Stimulated activated naive B cell treated with anti-CD40 and anti-IgM and Interleukin-4, amounts not matched to agents 10 μg/mL and 1 μg/mL and 100 μg/mL, for 72 hours (primary cell): Measurements from ENCODE around the gene ARNT2.
A peak's percentile ranks its signal among the peaks of the same experiment; 100 is the strongest.
"Not testable (repeated sequence)": the region's sequence is repeated elsewhere in the genome, so short reads cannot be mapped to it uniquely, and the experiment has no call there.

Experiments used
- ATAC-seq, 2 donors: fragments of 150-1000 bp; cut with Tn5 transposase; replicated peaks; 2 replicates each; pipeline ENCODE4 v1.10.0; 2021; ENCODE audit warnings: moderate library complexity in 1 of 2
- DNase-seq: peaks from one replicate; pipeline ENCODE4 v3.0.0; 2021
- H3K27ac Mint-ChIP-seq: one replicate; pipeline ENCODE4 v1.8.0; 2022; ENCODE audit warnings: mild to moderate bottlenecking, mixed read lengths
- H3K27me3 Mint-ChIP-seq, 2 donors: one replicate each; pipeline ENCODE4 v1.8.0; 2022; ENCODE audit warnings: mixed read lengths in 2 of 2
- H3K36me3 Mint-ChIP-seq, 2 donors: one replicate each; pipeline ENCODE4 v1.8.0; 2022; ENCODE audit warnings: mixed read lengths in 2 of 2, mild to moderate bottlenecking in 1 of 2
- H3K4me1 Mint-ChIP-seq, 2 donors: one replicate each; pipeline ENCODE4 v1.8.0; 2022; ENCODE audit warnings: mixed read lengths in 2 of 2, mild to moderate bottlenecking in 1 of 2
- H3K4me3 Mint-ChIP-seq, 2 donors: one replicate each; pipeline ENCODE4 v1.8.0; 2022; ENCODE audit warnings: mild to moderate bottlenecking in 2 of 2, mixed read lengths in 2 of 2, moderate library complexity in 1 of 2
- H3K9me3 Mint-ChIP-seq, 2 donors: one replicate each; pipeline ENCODE4 v1.8.0; 2022; ENCODE audit warnings: mixed read lengths in 2 of 2, mild to moderate bottlenecking in 1 of 2

Gene ARNT2

GRCh38 chr15:80629355-80629754 is 225.2 kb downstream of the ARNT2 start:
- no peak overlapping the region for H3K4me3 Mint-ChIP-seq
- no peaks in the 10 kb centered on the region for H3K4me1 Mint-ChIP-seq
- no peaks in the 10 kb centered on the region for H3K36me3 Mint-ChIP-seq
- DNase-seq, result no peak
- no peak for ATAC-seq
- H3K27me3 Mint-ChIP-seq, result peaks cover 3 to 15% of the 10 kb centered on the region in 2 donors
- no peaks in the 10 kb centered on the region for H3K9me3 Mint-ChIP-seq
- H3K27ac Mint-ChIP-seq, result no peak overlapping the region

- H3K9me3 Mint-ChIP-seq, result no peaks in the 10 kb centered on the region
- no peak for DNase-seq
- H3K27me3 Mint-ChIP-seq, result peaks cover 7 to 15% of the 10 kb centered on the region in 2 donors
- H3K27ac Mint-ChIP-seq, result no peak overlapping the region
- H3K4me3 Mint-ChIP-seq, result no peak overlapping the region
- ATAC-seq, result no peak
- H3K36me3 Mint-ChIP-seq, result no peaks in the 10 kb centered on the region
- H3K4me1 Mint-ChIP-seq, result no peaks in the 10 kb centered on the region
Observed at GRCh38 chr15:80630981-80631380, 226.8 kb downstream of the ARNT2 start.

- Mint-ChIP-seq H3K27ac (no peak overlapping the region), H3K36me3 (no peaks in the 10 kb centered on the region), H3K9me3 (no peaks in the 10 kb centered on the region), H3K4me1 (no peaks in the 10 kb centered on the region), H3K4me3 (no peak overlapping the region), H3K27me3 (peaks cover 0 to 7% of the 10 kb centered on the region in 2 donors)
- ATAC-seq, result no peak
- DNase-seq, result no peak
Observed at GRCh38 chr15:80633221-80633620, 229.0 kb downstream of the ARNT2 start.

DNA sequence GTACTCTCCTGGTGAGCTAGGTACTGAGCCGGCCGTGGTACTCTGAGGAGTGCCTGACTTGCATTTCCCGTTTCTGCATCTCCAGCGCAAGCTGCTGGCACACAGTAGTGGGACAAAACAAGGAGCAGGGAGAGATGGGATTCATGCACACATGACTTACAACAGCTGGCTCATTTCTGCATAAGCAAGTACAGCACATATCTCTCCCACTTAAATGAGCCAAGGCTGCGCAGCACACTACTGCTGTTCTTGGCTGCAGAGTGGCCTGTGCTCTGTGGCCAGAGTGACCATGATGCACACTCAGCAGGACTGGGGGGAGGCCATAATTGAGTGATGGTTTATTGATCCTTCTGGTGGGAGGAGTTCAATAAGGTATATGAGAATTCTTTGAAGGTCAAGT is 231.8 kb downstream of the ARNT2 start:
- Mint-ChIP-seq H3K9me3 (peaks cover 3 to 6% of the 10 kb centered on the region in 2 donors), H3K27me3 (peaks cover 2 to 13% of the 10 kb centered on the region in 2 donors), H3K27ac (no peak overlapping the region), H3K4me3 (no peak overlapping the region), H3K4me1 (no peaks in the 10 kb centered on the region), H3K36me3 (no peaks in the 10 kb centered on the region)
- DNase-seq (no peak), ATAC-seq (no peak)

GRCh38 chr15:80636675-80637074 is 232.5 kb downstream of the ARNT2 start:
- H3K27ac Mint-ChIP-seq, result no peak overlapping the region

GRCh38 chr15:80637747-80638146 is 233.6 kb downstream of the ARNT2 start:
- no peak overlapping the region for H3K4me3 Mint-ChIP-seq
- DNase-seq, result no peak
- H3K4me1 Mint-ChIP-seq, result no peaks in the 10 kb centered on the region
- H3K9me3 Mint-ChIP-seq, result peaks cover 6 to 9% of the 10 kb centered on the region in 2 donors
- no peak overlapping the region for H3K27ac Mint-ChIP-seq
- H3K36me3 Mint-ChIP-seq, result no peaks in the 10 kb centered on the region
- no peak for ATAC-seq
- H3K27me3 Mint-ChIP-seq, result peaks cover 5 to 15% of the 10 kb centered on the region in 2 donors

More at GRCh38 chr15:80636675-80637074, 232.5 kb downstream of the ARNT2 start:
- Mint-ChIP-seq H3K36me3 (no peaks in the 10 kb centered on the region), H3K27me3 (peaks cover 5 to 15% of the 10 kb centered on the region in 2 donors), H3K4me3 (no peak overlapping the region), H3K9me3 (peaks cover 6 to 9% of the 10 kb centered on the region in 2 donors), H3K4me1 (no peaks in the 10 kb centered on the region)
- DNase-seq (no peak), ATAC-seq (no peak)

DNA sequence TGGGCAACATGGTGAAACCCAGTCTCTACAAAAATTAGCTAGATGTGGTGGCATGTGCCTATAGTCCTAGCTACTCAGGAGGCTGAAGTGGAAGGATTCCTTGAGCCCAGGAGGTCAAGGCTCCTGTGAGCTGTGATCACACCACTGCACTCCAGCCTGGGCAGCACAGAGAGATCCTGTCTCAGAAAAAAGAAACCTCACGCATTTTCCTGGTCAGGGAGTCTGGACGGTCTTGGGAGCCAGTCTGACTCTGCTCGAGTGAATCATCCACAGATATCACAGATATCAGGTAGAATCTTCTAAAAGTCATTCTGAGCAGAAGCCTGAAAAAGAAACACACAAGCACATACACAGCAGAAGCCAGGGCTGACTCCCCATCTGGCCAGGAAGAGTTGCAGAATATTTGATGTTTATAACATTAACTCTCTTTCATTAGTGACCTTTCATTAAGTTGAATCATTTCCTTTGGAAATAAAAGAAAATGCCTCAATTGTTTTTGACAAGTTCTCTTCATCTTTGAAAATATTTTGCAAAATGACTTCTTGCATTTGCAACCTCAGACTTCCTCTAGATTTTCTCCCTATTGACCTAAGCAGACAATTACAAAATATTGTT is 234.5 kb downstream of the ARNT2 start:
- Mint-ChIP-seq H3K4me3 (no peak overlapping the region), H3K4me1 (no peaks in the 10 kb centered on the region), H3K27ac (no peak overlapping the region), H3K27me3 (peaks cover 5 to 15% of the 10 kb centered on the region in 2 donors), H3K36me3 (no peaks in the 10 kb centered on the region), H3K9me3 (peaks cover 6 to 9% of the 10 kb centered on the region in 2 donors)
- DNase-seq (no peak), ATAC-seq (no peak)

DNA sequence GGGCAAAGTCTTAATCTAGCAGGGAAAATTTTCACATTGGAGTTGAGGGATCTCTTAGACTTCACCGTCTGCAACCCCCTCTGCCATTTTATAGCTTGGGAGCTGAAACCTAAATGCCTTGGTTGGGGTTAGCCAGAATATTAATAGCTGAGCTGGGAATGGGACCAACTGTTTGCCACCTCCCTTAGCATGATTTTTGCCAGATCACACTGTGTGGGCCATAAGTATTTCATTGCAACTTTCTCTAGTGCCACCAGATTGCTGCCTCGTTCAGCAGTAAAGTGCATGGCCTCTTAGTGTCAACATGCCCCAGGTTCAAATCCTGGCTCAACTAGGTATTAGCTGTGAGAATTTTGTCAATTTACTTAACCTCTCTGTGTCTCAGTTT is 235.0 kb downstream of the ARNT2 start:
- no peaks in the 10 kb centered on the region for H3K36me3 Mint-ChIP-seq
- no peak for ATAC-seq
- peaks cover 6 to 9% of the 10 kb centered on the region in 2 donors for H3K9me3 Mint-ChIP-seq
- no peak for DNase-seq
- H3K4me3 Mint-ChIP-seq, result no peak overlapping the region
- H3K4me1 Mint-ChIP-seq, result no peaks in the 10 kb centered on the region
- no peak overlapping the region for H3K27ac Mint-ChIP-seq
- H3K27me3 Mint-ChIP-seq, result peaks cover 5 to 11% of the 10 kb centered on the region in 2 donors

DNA sequence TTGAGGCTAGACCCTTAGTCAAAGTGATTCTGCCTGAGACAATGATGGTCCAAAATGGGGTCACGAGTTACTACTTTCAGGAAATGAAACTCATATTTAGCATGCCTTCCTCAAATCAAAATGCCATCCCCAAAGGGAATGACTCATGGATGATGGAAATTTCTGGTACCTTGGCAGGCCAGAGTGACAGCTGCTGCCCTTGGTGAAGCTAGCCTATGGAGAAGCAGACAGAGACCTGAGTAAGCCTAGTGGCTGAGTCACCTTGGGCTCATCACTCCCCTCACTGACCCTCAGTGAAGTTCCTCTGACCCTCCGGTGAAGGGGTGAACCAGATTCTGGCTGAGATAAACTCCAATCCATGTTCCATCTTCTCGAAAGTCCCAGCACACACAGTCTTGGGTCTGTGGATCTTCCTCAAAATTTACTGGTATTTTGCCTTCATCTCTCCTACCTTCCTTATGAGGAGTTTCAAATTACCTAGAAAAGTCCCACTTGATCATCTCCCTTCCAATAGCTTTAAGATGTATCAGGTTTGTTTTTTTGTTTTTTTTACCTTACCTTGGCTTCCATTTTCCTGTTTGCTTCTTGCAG is 236.4 kb downstream of the ARNT2 start:
- peak; percentile 43 to 51 for ATAC-seq
- peaks cover 6 to 9% of the 10 kb centered on the region in 2 donors for H3K9me3 Mint-ChIP-seq

GRCh38 chr15:80641384-80641783 is 237.2 kb downstream of the ARNT2 start:
- H3K9me3 Mint-ChIP-seq, result peaks cover 6 to 12% of the 10 kb centered on the region in 2 donors
- H3K4me1 Mint-ChIP-seq, result no peaks in the 10 kb centered on the region
- no peak overlapping the region for H3K4me3 Mint-ChIP-seq
- H3K27me3 Mint-ChIP-seq, result peaks cover 5 to 8% of the 10 kb centered on the region in 2 donors
- no peaks in the 10 kb centered on the region for H3K36me3 Mint-ChIP-seq
- ATAC-seq (no peak), DNase-seq (no peak)
- H3K27ac Mint-ChIP-seq, result no peak overlapping the region

More for the DNA sequence above, 236.4 kb downstream of the ARNT2 start:
- Mint-ChIP-seq H3K4me1 (no peaks in the 10 kb centered on the region), H3K27me3 (peaks cover 5 to 8% of the 10 kb centered on the region in 2 donors), H3K4me3 (no peak overlapping the region), H3K36me3 (no peaks in the 10 kb centered on the region), H3K27ac (no peak overlapping the region)
- DNase-seq, result no peak

DNA sequence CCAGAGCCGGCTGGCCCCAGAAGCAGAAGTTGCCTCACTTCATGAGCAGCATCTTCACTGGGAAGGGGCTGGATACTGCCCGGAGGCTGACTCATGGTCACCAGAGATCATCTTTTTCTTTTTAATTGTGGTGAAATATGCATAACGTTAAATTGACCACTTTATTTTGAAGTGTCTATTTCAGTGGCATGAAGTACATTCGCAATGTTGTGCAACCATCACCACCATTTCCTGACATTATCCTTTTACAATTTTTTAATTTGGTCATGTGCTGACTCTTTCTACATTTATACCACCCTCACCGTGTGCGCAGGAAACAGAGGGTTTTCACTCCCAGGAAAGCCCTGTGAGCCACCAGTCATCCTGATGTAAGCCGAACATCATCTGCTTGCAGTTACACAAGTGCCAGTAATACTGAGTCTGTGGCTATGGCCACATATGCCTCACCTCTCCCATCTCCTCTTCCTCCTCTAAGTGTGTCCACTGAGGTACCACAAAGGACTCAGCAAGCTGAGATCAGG is 239.3 kb downstream of the ARNT2 start:
- ATAC-seq, result no peak
- Mint-ChIP-seq H3K4me1 (no peaks in the 10 kb centered on the region), H3K9me3 (peaks cover 11 to 14% of the 10 kb centered on the region in 2 donors), H3K36me3 (no peaks in the 10 kb centered on the region), H3K27me3 (peaks cover 5 to 8% of the 10 kb centered on the region in 2 donors), H3K27ac (no peak overlapping the region), H3K4me3 (no peak overlapping the region)
- DNase-seq, result no peak

- H3K4me3 Mint-ChIP-seq, result no peak overlapping the region
- no peaks in the 10 kb centered on the region for H3K4me1 Mint-ChIP-seq
- no peak for ATAC-seq
- DNase-seq, result no peak
- H3K27ac Mint-ChIP-seq, result no peak overlapping the region
- no peaks in the 10 kb centered on the region for H3K36me3 Mint-ChIP-seq
- H3K27me3 Mint-ChIP-seq, result peaks cover 3 to 5% of the 10 kb centered on the region in 2 donors
- H3K9me3 Mint-ChIP-seq, result peaks cover 9 to 10% of the 10 kb centered on the region in 2 donors
Observed at GRCh38 chr15:80645494-80646065, 241.4 kb downstream of the ARNT2 start.

- H3K4me3 Mint-ChIP-seq, H3K4me1 Mint-ChIP-seq, ATAC-seq, H3K27me3 Mint-ChIP-seq, H3K36me3 Mint-ChIP-seq, H3K9me3 Mint-ChIP-seq, DNase-seq, H3K27ac Mint-ChIP-seq: not testable (repeated sequence)
Observed at GRCh38 chr15:80647424-80647823, 243.2 kb downstream of the ARNT2 start.
